DMS114 treated with DMSO at 0.1 percent for 48 hours (cell line): ENCODE data around the gene FLOT2.
"Not testable (repeated sequence)": the region's sequence is repeated elsewhere in the genome, so short reads cannot be mapped to it uniquely, and the experiment has no call there.

Source experiments
- DNase-seq: peaks from one replicate; lab custom pipeline; 2025; ENCODE audit not compliant: unreplicated experiment; lab: John Stamatoyannopoulos, UW

FLOT2 gene

DNA sequence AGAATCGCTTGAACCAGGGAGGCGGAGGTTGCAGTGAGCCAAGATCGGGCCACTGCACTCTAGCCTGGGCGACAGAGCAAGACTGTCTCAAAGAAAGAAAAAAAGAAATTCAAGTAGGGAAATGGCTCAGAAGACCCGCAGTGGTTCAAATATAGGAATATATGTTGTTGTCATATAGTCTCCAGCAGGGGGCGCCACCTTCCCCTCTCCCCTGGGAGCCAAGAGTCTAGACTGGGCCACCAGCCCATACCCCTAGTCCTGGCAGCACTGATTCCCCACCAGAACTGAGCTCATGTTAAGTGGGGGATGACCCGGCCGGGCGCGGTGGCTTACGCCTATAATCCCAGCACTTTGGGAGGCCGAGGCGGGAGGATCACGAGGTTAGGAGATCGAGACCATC lies 48.9 kb downstream of the FLOT2 start:
- DNase-seq, result not testable (repeated sequence)

DNA sequence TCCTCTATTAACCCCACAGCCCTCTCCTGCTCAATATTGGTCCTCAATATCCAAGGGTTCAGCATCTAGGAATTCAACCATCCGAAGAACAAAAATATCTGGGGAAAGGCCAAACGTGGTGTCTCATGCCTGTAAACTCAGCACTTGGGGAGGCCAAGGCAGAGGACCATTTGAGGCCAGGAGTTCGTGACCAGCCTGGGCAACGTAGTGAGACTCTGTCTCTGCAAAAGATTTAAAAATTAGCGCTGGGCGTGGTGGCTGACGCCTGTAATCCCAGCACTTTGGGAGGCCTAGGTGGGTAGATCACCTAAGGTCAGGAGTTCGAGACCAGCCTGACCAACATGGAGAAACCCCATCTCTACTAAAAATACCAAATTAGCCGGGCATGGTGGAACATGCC lies 50.8 kb downstream of the FLOT2 start:
- not testable (repeated sequence) for DNase-seq

DNA sequence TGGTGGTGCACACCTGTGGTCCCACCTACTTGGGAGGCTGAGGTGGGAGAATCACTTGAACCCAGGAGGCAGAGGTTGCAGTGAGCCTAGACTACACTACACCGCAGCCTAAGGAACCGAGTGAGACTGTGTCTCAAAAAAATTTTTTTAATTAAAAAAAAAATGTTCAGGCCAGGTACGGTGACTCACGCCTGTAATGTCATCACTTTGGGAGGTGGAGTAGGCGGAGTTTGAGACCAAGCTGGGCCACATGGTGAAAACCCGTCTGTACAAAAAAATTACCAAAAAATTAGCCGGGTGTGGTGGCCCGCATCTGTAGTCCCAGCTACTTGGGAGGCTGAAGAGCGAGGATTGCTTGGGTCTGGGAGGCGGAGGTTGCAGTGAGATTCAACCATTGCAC lies 51.3 kb downstream of the FLOT2 start:
- DNase-seq, result no peak

DNA sequence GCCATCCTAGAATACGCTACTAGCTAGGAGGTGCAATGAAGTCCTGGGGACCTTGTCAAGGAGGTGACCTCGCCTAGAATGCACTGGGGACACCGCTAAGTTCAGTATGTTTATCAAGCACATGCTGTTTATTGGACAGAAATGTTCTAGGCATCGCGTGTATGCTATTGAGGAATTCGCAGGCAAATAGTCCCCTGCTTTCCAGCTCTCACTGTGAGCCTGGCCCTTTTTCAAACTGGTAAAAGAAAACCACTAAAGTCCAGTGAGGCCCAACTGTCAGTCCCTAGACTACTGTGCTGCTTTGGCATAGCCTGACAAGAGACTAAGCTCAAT lies 53.8 kb downstream of the FLOT2 start:
- DNase-seq, result no peak

DNA sequence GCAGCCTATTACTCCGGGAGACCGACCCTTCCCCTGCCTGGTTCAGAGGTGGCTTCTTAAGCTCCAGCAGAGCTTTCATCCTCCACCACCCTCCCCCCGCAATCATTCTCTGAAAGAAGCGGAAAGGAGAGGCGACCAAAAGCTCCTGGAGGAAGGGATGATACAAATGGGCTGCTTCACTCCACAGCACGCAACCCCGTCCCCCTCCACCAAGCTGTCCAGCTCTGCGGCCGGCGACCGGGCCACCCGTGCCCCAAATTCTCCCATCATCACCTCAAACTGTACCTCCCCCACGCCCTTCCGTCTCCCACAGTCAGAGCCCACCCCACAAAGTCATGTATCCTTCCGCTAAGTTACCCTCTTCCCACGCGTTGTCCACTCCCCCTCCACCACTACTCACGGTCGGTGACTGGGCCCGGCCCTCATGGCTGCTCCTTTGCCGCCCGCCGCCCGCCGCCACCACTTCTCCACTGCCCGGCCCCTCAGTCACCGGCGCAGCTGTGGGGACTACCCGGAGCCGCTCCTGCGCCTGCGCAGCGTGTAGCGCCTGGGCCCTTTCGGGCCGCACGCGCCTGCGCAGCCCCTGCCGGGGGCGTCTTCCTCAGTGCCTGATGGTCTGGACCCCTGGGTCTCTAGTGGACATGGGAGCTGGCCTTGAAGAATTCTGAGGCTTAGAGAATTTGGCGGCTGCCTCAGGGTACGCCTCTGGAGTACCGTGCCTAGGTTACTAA lies 55.1 kb downstream of the FLOT2 start, which contains the start of gene FAM222B:
TSS of gene FAM222B (minus strand) at position 509 of the 731 bp plus-strand sequence. CDS start 76,123 bp downstream, outside the sequence.
- DNase-seq, result peak; percentile 74

DNA sequence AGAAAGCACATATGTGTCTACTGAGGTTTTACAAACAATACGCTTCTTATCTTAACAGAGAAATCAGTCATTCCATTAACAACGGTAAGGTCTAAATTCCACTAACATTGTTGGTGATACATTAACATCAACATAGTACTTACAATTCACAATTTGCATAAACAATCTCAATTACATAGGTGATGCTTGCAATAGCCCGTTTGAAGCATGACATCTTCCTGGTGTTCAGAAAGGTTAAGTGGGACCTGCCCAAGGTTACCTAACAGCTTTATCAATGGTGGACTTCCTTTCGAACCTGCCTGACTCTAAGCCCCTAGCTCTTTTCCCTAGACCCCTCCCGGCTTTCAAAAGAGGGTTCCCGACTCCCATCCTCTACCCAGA lies 55.6 kb downstream of the FLOT2 start:
- no peak for DNase-seq

DNA sequence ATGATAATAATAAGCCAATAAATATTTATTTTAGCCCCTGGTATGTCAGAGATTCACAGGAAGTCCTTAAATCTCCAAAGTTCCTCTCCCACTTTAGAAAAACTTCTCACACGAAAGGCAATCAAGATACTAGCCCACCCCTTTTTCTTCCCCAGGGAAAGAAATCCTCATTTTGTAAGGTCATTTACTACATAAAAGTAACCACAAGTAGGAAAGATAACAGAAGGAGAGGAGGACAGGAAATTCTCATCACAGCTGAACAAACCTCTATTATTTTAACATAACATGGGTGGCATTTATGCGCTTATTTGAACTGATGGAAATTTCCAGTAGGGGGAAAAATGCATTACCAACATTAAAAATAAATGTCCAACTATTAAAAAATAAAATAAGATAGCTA lies 58.3 kb downstream of the FLOT2 start:
- DNase-seq, result no peak

DNA sequence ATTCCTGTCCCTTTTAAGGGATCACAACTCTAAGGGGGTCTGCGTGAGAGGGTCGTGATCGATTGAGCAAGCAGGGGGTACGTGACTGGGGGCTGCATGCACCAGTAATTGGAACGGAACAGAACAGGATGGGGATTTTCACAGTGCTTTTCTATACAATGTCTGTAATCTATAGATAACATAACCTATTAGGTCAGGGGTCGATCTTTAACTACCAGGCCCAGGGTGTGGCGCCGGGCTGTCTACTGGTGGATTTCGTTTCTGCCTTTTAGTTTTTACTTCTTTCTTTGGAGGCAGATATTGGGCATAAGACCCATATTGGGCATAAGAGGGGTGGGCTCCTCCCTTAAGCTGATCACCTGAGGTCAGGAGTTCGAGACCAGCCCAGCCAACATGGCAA lies 61.0 kb downstream of the FLOT2 start:
- not testable (repeated sequence) for DNase-seq

DNA sequence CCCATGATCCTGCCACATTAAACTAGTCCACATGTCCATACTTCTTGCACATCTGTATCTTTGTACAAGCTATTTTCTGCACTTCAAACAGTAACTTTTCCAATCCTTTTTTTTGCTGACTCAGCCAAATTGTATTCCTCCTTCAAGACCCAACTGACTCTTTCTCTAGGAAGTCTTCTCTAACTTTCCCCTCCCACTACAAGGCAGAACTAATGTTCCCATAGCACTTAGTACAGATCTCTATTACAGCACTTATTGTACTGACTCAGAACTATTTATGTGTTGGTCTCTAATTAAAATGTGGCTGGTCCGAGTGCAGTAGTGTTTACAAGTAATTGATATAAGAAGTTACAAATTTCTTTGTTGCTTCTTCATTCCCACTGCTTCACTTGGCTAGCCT lies 63.1 kb downstream of the FLOT2 start:
- no peak for DNase-seq
